HCT116 (cell line): Measurements from ENCODE around the gene ZNF860. TPM values are rescaled to one million over a fixed set of nuclear protein-coding genes. Genes with fewer than 3 reads are reported as not detected.

Experiments used
- ATAC-seq: fragments of 200-7000 bp; cut with Tn5 transposase; 2 replicates; pipeline ENCODE4 v1.9.1; 2020; ENCODE audit warnings: mild to moderate bottlenecking, moderate library complexity
- BruUV-seq: library from RNA; stranded (reverse); fragments of 400-500 nt; replicated peaks from 2 replicates; lab custom pipeline; 2021; lab: Mats Ljungman, UMichigan
- CTCF ChIA-PET: fragments of 300-600 bp; sonication (Branson Sonifier 250); formaldehyde crosslinking; loops from one replicate; lab custom pipeline; 2021; ENCODE audit warnings: antibody characterized with exemption; lab: Charles Lee
- POLR2A ChIA-PET: fragments of 300-600, 350-600 bp; sonication (Branson Sonifier 250); formaldehyde crosslinking; loops from one replicate; lab custom pipeline; 2021; ENCODE audit warnings: antibody characterized with exemption; lab: Charles Lee
- RAD21 ChIA-PET, 2 experiments: fragments of 300-600 bp; sonication (Branson Sonifier 250); formaldehyde crosslinking; loops; one replicate each; lab custom pipeline; 2023; ENCODE audit warnings: low total read pairs in 2 of 2; ENCODE audit not compliant: uncharacterized antibody in 2 of 2, unreplicated experiment in 2 of 2, low non-redundant PET in 1 of 2; lab: Charles Lee
- DNase-seq: peaks from one replicate; pipeline ENCODE4 v3.0.0-alpha.2; 2010; ENCODE audit warnings: low read depth, low spot score
- H2AFZ ChIP-seq: fragments of 200-600 bp; shearing (Covaris generic), sonication (generic); 2 replicates; pipeline ENCODE4 v1.6.1; 2017; ENCODE audit warnings: low read depth, mixed run types, mixed read lengths, antibody characterized with exemption, low read length; ENCODE audit not compliant: poor library complexity, severe bottlenecking
- H3K27ac ChIP-seq: 2 replicates; pipeline ENCODE4 v1.5.1; 2012; ENCODE audit warnings: low read depth, low read length
- H3K27me3 ChIP-seq: fragments of 200-600 bp; sonication (generic); 2 replicates; pipeline ENCODE4 v1.6.1; 2016; ENCODE audit warnings: mixed run types, low read length, mixed read lengths; ENCODE audit not compliant: insufficient read depth
- H3K36me3 ChIP-seq, 2 experiments: fragments of 200-500 bp in 1 of 2; fragments of 200-600 bp in 1 of 2; sonication (Bioruptor generic) in 1 of 2; sonication (generic) in 1 of 2; 2 replicates each; pipeline versions ENCODE4 v1.5.1 to v1.6.1; 2014 to 2016; ENCODE audit warnings: low read length in 2 of 2, inconsistent platforms in 1 of 2, mixed read lengths in 1 of 2, mixed run types in 1 of 2; ENCODE audit not compliant: insufficient read depth in 2 of 2, control insufficient read depth in 1 of 2
- H3K4me1 ChIP-seq, 2 experiments: fragments of 200-600 bp in 1 of 2; sonication (generic) in 1 of 2; 2 replicates each; pipeline versions ENCODE4 v1.5.1 to v1.6.1; 2012 to 2017; ENCODE audit warnings: low read length in 2 of 2, inconsistent platforms in 1 of 2, mild to moderate bottlenecking in 1 of 2, mixed read lengths in 1 of 2, mixed run types in 1 of 2, moderate library complexity in 1 of 2; ENCODE audit not compliant: insufficient read depth in 2 of 2, control insufficient read depth in 1 of 2
- H3K4me2 ChIP-seq: fragments of 200-600 bp; sonication (generic); 2 replicates; pipeline ENCODE4 v1.6.1; 2017; ENCODE audit warnings: mixed run types, low read length, mixed read lengths
- H3K4me3 ChIP-seq, 2 experiments: fragments of 200-600 bp in 1 of 2; sonication (generic) in 1 of 2; replicated peaks in 1 of 2; 2 replicates each; pipeline ENCODE4 v1.5.1; 2011 to 2016; ENCODE audit warnings: low read length in 2 of 2, control low read depth in 1 of 2, low read depth in 1 of 2, mild to moderate bottlenecking in 1 of 2, mixed read lengths in 1 of 2, mixed run types in 1 of 2
- H3K79me2 ChIP-seq: fragments of 200-600 bp; sonication (generic); 2 replicates; pipeline ENCODE4 v1.6.1; 2017; ENCODE audit warnings: mild to moderate bottlenecking, mixed run types, low read length, moderate library complexity, mixed read lengths; ENCODE audit not compliant: insufficient read depth
- H3K9ac ChIP-seq: fragments of 200-600 bp; sonication (generic); 2 replicates; pipeline ENCODE4 v1.6.1; 2016; ENCODE audit warnings: low read length, mixed read lengths
- H3K9me2 ChIP-seq: fragments of 200-600 bp; sonication (generic), shearing (Covaris generic); 2 replicates; pipeline ENCODE4 v1.6.1; 2017; ENCODE audit warnings: mixed run types, mild to moderate bottlenecking, moderate library complexity; ENCODE audit not compliant: insufficient read depth
- H3K9me3 ChIP-seq, 2 experiments: fragments of 200-500 bp in 1 of 2; fragments of 200-600 bp in 1 of 2; sonication (Bioruptor generic) in 1 of 2; sonication (generic) in 1 of 2; 2 replicates each; pipeline ENCODE4 v1.6.1; 2014 to 2017; ENCODE audit warnings: low read length in 2 of 2, mixed read lengths in 2 of 2, inconsistent platforms in 1 of 2, low read depth in 1 of 2, mild to moderate bottlenecking in 1 of 2, mixed run types in 1 of 2, moderate library complexity in 1 of 2; ENCODE audit not compliant: control insufficient read depth in 1 of 2, insufficient read depth in 1 of 2
- H4K20me1 ChIP-seq: fragments of 200-600 bp; sonication (generic), shearing (Covaris generic); 2 replicates; pipeline ENCODE4 v1.6.1; 2017; ENCODE audit warnings: mixed run types, mild to moderate bottlenecking, moderate library complexity; ENCODE audit not compliant: insufficient read depth
- EGR1 ChIP-seq: IDR thresholded peaks from 2 replicates; pipeline ENCODE4 v1.6.1; 2012; ENCODE audit warnings: low read depth
- ELF1 ChIP-seq: IDR thresholded peaks from 2 replicates; pipeline ENCODE4 v1.6.1; 2012; ENCODE audit warnings: low read depth, borderline replicate concordance
- EZH2 ChIP-seq: fragments of 200-600 bp; sonication (generic); IDR thresholded peaks from 2 replicates; pipeline ENCODE4 v1.6.1; 2017; ENCODE audit warnings: antibody characterized with exemption, mixed run types
- EZH2phosphoT487 ChIP-seq: fragments of 200-600 bp; IDR thresholded peaks from 2 replicates; pipeline ENCODE4 v1.6.1; 2018; ENCODE audit warnings: antibody characterized with exemption, borderline replicate concordance
- POLR2A ChIP-seq: IDR thresholded peaks from 2 replicates; pipeline ENCODE4 v1.7.0; 2011; ENCODE audit warnings: borderline replicate concordance; ENCODE audit not compliant: insufficient read depth, insufficient read length; ENCODE audit errors: extremely low read depth
- POLR2AphosphoS5 ChIP-seq: IDR thresholded peaks from 2 replicates; pipeline ENCODE4 v1.6.1; 2011; ENCODE audit warnings: mild to moderate bottlenecking, low read depth, low read length, moderate library complexity
- RAD21 ChIP-seq: IDR thresholded peaks from 2 replicates; pipeline ENCODE4 v1.6.1; 2012; ENCODE audit warnings: low read depth, mild to moderate bottlenecking
- SIN3A ChIP-seq: IDR thresholded peaks from 2 replicates; pipeline ENCODE4 v1.6.1; 2012; ENCODE audit warnings: low read depth
- SRF ChIP-seq: IDR thresholded peaks from 2 replicates; pipeline ENCODE4 v1.6.1; 2012; ENCODE audit warnings: low read depth
- TCF7L2 ChIP-seq: IDR thresholded peaks from 2 replicates; pipeline ENCODE4 v1.7.0; 2011; ENCODE audit warnings: borderline replicate concordance, inconsistent platforms; ENCODE audit not compliant: insufficient read depth, insufficient read length; ENCODE audit errors: extremely low read depth
- YY1 ChIP-seq: IDR thresholded peaks from 2 replicates; pipeline ENCODE4 v1.6.1; 2011; ENCODE audit warnings: low read length, low read depth, moderate library complexity, mild to moderate bottlenecking; ENCODE audit not compliant: insufficient replicate concordance; ENCODE audit errors: extremely low read depth
- ZFX ChIP-seq: fragments of 450-650 bp; IDR thresholded peaks from 2 replicates; pipeline ENCODE4 v1.6.1; 2017
- ZNF274 ChIP-seq: fragments of 200-500 bp; sonication (Bioruptor generic); IDR thresholded peaks from 2 replicates; pipeline ENCODE4 v1.6.1; 2014; ENCODE audit warnings: mild to moderate bottlenecking, low read depth, low read length, inconsistent platforms
- intact Hi-C: fragments of 100-400 bp; cut with micrococcal nuclease; formaldehyde crosslinking; loops from 2 replicates; pipeline ENCODE4 v1.10.0; 2022
- total RNA-seq: library from RNA; stranded (reverse); gene quantifications from one replicate; pipeline ENCODE4 v1.2.1, GENCODE V29; 2021; ENCODE audit not compliant: unreplicated experiment

Gene ZNF860
- total RNA-seq, 1 experiment from 2014 or later: 2.9 TPM

GRCh38 chr3:32002561-32003368 lies 21.2 kb downstream of the ZNF860 start:
- no peak overlapping the region for H3K27ac ChIP-seq
- RAD21 ChIA-PET: no interaction called here
- no peaks in the 10 kb centered on the region for H3K36me3 ChIP-seq
- DNase-seq (no peak), ATAC-seq (no peak)
- H3K4me2 ChIP-seq: no peak overlapping the region
- H3K4me3 ChIP-seq: no peak overlapping the region
- TF ChIP-seq ELF1 (no peak), TCF7L2 (no peak), SIN3A (no peak), SRF (no peak), ZNF274 (no peak), ZFX (no peak), RAD21 (no peak), EGR1 (no peak), EZH2 (no peak), EZH2phosphoT487 (no peak), POLR2AphosphoS5 (no peak), YY1 (no peak), POLR2A (no peak)
- H3K4me1 ChIP-seq: no peaks in the 10 kb centered on the region
- no peak overlapping the region for H2AFZ ChIP-seq
- H3K79me2 ChIP-seq: no peaks in the 10 kb centered on the region
- H3K9me3 ChIP-seq: no peaks in the 10 kb centered on the region
- intact Hi-C loops: no loop called here
- no peaks in the 10 kb centered on the region for H3K9me2 ChIP-seq
- no TSS peak for BruUV-seq
- no peaks in the 10 kb centered on the region for H4K20me1 ChIP-seq
- H3K9ac ChIP-seq: no peak overlapping the region
- CTCF ChIA-PET: no interaction called here
- no peaks in the 10 kb centered on the region for H3K27me3 ChIP-seq
- POLR2A ChIA-PET: no interaction called here
